ENCODE measurements around the gene KIAA1549.

Gene KIAA1549

DNA sequence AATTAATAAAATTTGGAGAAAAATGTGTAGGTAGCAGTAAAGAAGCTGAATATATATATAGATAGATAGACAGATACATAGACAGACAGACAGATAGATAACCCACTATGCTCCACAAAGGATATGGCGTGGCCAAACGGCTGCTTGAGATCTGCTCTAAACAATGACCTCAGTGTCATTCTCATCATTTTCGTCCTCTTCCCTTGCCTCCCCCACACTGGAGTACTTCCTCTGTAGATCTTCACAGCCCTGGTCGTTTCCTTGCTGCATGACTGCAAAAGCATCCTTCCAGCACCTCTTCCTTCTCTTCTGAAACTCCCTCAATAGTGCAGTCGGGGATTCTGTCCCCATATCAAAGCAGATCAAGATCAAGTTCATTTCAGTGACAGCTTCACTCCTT, 147.6 kb downstream of the KIAA1549 start:
- no peak overlapping the region for H3K27ac ChIP-seq
- H4K20me1 ChIP-seq = no peaks in the 10 kb centered on the region
- peak overlapping the region; percentile 19 for H3K4me2 ChIP-seq
- no peak overlapping the region for H3K4me3 ChIP-seq
- no peak for TF ChIP-seq Cebpa-rat (IDR thresholded peaks at IDR 0.05)
- H3K27me3 ChIP-seq = no peaks in the 10 kb centered on the region
- peaks cover 14% of the 10 kb centered on the region for H3K4me1 ChIP-seq
- no peaks in the 10 kb centered on the region for H3K9me3 ChIP-seq
- H3K9ac ChIP-seq = no peak overlapping the region
- H3K36me3 ChIP-seq = peaks cover 42% of the 10 kb centered on the region

DNA sequence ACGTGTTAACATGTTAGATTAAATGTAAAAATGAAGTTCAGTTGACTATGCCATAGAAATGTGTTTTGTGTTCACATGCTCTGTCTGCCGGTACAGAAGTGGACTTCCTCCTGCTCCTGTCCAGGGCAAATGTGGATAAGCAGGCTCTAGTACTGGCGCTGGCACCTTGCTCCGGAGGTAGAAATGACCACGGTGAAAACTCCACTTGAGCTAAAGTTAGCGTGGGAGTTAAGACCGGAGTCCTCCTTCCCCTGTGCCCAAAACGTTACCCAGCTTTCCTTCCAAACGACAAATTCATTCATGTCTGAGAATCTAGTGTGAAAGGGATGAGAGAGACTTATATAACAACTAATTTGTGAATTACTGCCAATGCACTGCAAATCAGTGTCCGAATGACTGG, 148.2 kb downstream of the KIAA1549 start:
- peaks cover 36% of the 10 kb centered on the region for H3K36me3 ChIP-seq
- no peak overlapping the region for H3K27ac ChIP-seq
- no peaks in the 10 kb centered on the region for H3K9me3 ChIP-seq
- no peak overlapping the region for H3K9ac ChIP-seq
- H3K4me3 ChIP-seq = no peak overlapping the region
- H3K4me1 ChIP-seq = peaks cover 14% of the 10 kb centered on the region
- H3K4me2 ChIP-seq = no peak overlapping the region
- H3K27me3 ChIP-seq = no peaks in the 10 kb centered on the region
- TF ChIP-seq Cebpa-rat (IDR thresholded peaks at IDR 0.05) = no peak
- H4K20me1 ChIP-seq = no peaks in the 10 kb centered on the region

DNA sequence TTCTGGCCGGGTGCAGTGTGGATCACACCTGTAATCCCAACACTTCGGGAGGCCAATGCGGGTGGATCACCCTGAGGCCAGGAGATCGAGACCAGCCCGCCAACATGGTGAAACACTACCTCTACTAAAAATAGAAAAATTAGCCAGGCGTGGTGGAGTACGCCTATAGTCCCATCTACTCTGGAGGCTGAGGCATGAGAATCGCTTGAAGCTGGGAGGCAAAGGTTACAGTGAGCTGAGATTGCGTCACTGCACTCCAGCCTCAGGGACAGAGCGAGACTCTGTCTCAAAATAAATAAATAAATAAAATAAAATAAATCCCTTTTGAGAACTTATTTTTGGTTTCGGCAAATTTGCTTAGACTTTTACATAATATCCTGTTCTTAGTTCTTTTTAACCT, 151.9 kb downstream of the KIAA1549 start:
- Histone ChIP-seq H3K4me3 (no peak overlapping the region), H3K9ac (no peak overlapping the region), H3K4me2 (no peak overlapping the region), H3K4me1 (peaks cover 13% of the 10 kb centered on the region), H4K20me1 (no peaks in the 10 kb centered on the region), H3K27ac (no peak overlapping the region), H3K36me3 (0 out of 2 replicates have a peak, but pooled peaks cover under 1% of the 10 kb centered on the region), H3K27me3 (no peaks in the 10 kb centered on the region), H3K9me3 (peaks cover 17% of the 10 kb centered on the region)
- no peak for TF ChIP-seq Cebpa-rat (IDR thresholded peaks at IDR 0.05)

DNA sequence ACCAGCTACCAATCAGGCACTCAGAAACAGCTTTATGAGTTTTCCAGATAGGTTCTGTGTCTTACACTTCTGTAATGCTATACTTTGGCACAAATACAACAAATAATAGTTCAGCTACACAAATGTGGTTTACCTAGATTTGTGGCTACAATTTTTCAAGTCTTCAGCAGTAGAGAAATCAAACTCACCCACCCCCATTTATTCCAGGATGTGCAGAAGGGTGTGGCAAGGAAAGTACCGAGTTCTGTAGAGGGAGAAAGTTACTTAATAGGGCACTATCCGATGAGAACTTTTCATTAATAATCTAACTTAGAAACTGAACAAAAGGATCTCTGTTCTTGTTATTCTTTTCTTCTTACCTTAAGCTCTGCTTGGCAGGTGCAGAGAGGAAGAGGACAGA, 152.9 kb downstream of the KIAA1549 start:
- Histone ChIP-seq H3K36me3 (no peaks in the 10 kb centered on the region), H3K27ac (no peak overlapping the region), H3K9me3 (peaks cover 17% of the 10 kb centered on the region), H3K27me3 (no peaks in the 10 kb centered on the region), H3K4me3 (no peak overlapping the region), H3K4me2 (no peak overlapping the region), H4K20me1 (no peaks in the 10 kb centered on the region), H3K9ac (no peak overlapping the region), H3K4me1 (peaks cover 2% of the 10 kb centered on the region; the same call in 1 of the 2 replicates)
- no peak for TF ChIP-seq Cebpa-rat (IDR thresholded peaks at IDR 0.05)

DNA sequence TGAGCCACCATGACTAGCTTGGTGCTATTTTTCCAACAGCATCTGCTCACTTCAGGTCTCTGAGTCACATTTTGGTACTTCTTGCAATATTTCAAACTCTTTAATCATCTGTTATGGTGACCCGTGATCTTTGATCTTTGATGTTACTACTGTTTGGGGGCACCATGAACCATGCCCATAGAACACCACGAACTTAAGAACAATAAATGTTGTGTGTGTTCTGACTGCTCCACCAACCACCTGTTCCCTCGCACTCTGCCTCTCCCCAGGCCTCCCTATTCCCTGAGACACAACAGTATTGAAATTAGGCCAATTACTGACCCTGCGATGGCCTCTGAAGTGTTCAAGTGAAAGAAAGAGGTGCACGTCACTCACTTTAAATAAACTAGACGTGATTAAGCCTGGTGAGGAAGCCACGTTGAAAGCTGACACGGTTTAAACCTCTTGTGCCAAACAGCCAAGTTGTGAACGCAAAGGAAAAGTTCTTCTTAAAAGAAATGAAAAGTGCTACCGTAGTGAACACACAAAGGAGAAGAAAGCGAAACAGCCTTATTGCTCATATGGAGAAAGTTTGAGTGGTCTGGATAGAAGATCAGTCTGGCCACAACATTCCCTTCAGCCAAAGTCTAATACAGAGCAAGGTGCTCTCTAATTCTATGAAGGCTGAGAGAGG, 156.0 kb downstream of the KIAA1549 start:
- Histone ChIP-seq H3K4me1 (no peaks in the 10 kb centered on the region), H3K36me3 (no peaks in the 10 kb centered on the region), H4K20me1 (no peaks in the 10 kb centered on the region), H3K4me2 (no peak overlapping the region), H3K27ac (no peak overlapping the region), H3K9me3 (peaks cover 17% of the 10 kb centered on the region), H3K4me3 (no peak overlapping the region), H3K9ac (no peak overlapping the region), H3K27me3 (no peaks in the 10 kb centered on the region)
- no peak for TF ChIP-seq Cebpa-rat (IDR thresholded peaks at IDR 0.05)

DNA sequence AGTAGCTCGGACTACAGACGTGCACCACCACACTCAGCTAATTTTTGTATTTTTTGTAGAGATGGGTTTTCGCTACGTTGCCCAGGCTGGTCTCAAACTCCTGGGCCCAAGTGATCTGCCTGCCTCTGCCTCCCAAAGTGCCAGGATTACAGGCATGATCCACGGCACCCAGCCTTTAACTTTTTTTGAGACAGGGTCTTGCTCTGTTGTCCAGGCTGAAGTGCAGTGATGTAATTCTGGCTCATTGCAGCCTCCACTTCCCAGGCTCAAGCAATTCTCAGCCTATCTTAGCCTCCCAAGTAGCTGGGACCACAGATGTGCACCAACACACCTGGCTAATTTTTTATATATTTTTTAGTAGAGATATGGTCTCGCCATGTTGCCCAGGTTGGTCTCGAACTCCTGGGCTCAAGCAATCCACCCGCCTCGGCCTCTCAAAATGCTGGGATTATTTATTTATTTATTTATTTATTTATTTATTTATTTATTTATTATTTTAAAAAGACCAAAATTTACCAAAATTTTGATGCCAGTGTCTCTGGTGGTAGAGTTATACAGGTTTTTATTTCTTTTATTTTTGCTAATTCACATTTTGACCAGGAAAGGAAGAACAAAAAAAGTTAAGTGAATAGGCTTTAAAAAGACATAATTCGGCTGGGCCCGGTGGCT, 158.2 kb downstream of the KIAA1549 start:
- no peak overlapping the region for H3K4me3 ChIP-seq
- H3K4me2 ChIP-seq = no peak overlapping the region
- H3K36me3 ChIP-seq = no peaks in the 10 kb centered on the region
- no peaks in the 10 kb centered on the region for H3K4me1 ChIP-seq
- H4K20me1 ChIP-seq = no peaks in the 10 kb centered on the region
- H3K9ac ChIP-seq = no peak overlapping the region
- H3K27me3 ChIP-seq = no peaks in the 10 kb centered on the region
- no peak for TF ChIP-seq Cebpa-rat (IDR thresholded peaks at IDR 0.05)
- H3K27ac ChIP-seq = no peak overlapping the region
- H3K9me3 ChIP-seq = peaks cover 17% of the 10 kb centered on the region

DNA sequence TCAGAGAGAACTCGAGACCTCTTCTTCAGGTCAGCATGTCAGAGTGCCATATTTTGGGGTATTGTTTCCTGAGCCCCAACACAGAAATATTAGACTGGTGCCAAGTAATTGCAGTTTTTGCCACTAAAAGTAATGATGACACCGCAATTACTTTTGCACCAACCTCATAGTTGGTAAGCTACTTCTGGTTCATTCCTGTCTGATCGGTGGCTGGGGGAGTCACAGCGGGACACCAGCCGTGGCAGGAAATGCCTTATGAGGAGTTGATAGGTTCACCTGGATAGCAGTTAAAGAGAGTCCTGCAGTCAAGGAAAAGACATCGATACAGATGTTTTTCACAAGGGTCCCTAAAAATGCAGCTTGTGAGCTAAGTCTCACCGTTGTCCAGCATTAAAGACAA, 159.3 kb downstream of the KIAA1549 start:
- no peaks in the 10 kb centered on the region for H3K4me1 ChIP-seq
- no peak overlapping the region for H3K4me2 ChIP-seq
- H3K9me3 ChIP-seq = peaks cover 14% of the 10 kb centered on the region
- H3K4me3 ChIP-seq = no peak overlapping the region
- H4K20me1 ChIP-seq = no peaks in the 10 kb centered on the region
- H3K9ac ChIP-seq = no peak overlapping the region
- TF ChIP-seq Cebpa-rat (IDR thresholded peaks at IDR 0.05) = no peak
- H3K27ac ChIP-seq = no peak overlapping the region
- no peaks in the 10 kb centered on the region for H3K36me3 ChIP-seq
- no peaks in the 10 kb centered on the region for H3K27me3 ChIP-seq

DNA sequence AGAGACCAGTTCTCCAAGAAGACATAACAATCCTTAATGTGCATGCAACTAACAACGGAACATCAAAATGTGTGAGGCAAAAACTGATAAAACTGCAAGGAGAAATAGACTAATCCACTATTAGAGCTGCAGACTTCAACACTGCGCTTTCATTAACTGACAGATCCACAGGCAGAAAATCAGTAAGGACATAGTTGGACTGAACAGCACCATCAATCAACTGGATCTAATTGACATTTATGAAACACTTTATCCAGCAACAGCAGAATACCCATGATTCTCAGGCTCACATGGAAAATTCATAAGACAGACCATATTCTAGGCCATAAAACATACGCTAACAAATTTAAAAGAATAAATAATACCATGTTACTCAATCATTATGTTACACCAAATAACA, 161.6 kb downstream of the KIAA1549 start:
- Histone ChIP-seq H3K36me3 (no peaks in the 10 kb centered on the region), H3K4me3 (no peak overlapping the region), H4K20me1 (no peaks in the 10 kb centered on the region), H3K9me3 (no peaks in the 10 kb centered on the region), H3K4me1 (no peaks in the 10 kb centered on the region), H3K27me3 (no peaks in the 10 kb centered on the region), H3K9ac (no peak overlapping the region), H3K27ac (no peak overlapping the region), H3K4me2 (no peak overlapping the region)
- no peak for TF ChIP-seq Cebpa-rat (IDR thresholded peaks at IDR 0.05)

DNA sequence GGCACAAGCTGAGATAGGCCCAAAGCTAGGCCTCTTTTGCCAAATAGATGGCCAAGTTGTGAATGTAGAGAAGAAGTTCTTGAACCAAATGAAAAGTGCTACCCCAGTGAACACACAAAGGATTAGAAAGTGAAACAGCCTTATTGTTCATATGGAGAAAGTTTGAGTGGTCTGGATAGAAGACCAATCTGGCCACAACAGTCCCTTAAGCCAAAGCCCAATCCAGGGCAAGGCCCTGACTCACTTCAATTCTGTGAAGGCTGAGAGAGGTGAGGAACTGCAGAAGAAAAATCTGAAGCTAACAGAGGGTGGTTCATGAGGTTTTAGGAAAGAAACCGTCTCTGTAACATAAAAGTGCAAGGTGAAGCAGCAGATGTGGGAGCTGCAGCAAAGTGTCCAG, 164.5 kb downstream of the KIAA1549 start:
- Histone ChIP-seq H3K36me3 (no peaks in the 10 kb centered on the region), H3K4me1 (no peaks in the 10 kb centered on the region), H4K20me1 (no peaks in the 10 kb centered on the region), H3K4me3 (no peak overlapping the region), H3K4me2 (no peak overlapping the region), H3K9ac (no peak overlapping the region), H3K27me3 (no peaks in the 10 kb centered on the region), H3K9me3 (no peaks in the 10 kb centered on the region), H3K27ac (no peak overlapping the region)
- TF ChIP-seq Cebpa-rat (IDR thresholded peaks at IDR 0.05) = no peak

DNA sequence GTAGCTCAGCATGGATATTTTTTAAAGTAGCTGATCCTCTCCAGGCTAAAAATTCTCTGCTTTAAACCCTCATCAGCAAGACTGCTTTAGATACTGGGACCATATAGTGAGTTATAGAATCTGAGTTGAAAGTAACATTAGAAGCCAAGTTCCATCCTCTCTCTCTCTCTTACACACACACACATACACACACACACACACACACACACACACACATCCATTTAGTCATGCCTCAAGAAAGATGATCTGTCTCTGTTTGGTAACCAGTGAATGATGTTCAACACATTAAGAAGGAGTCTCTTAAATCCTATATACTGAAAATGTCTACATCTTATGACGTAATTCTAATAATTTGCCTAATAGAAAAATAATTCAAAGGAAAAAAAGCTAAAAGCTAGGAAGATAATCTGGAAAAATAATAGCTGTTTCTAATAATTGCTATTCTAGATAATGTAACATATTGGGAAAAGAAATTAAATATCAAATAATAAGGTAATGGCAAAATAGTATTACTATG, 166.3 kb downstream of the KIAA1549 start:
- H3K27me3 ChIP-seq = no peaks in the 10 kb centered on the region
- H3K36me3 ChIP-seq = no peaks in the 10 kb centered on the region
- H3K4me1 ChIP-seq = no peaks in the 10 kb centered on the region
- no peaks in the 10 kb centered on the region for H4K20me1 ChIP-seq
- no peak overlapping the region for H3K9ac ChIP-seq
- H3K4me3 ChIP-seq = no peak overlapping the region
- H3K9me3 ChIP-seq = no peaks in the 10 kb centered on the region
- no peak for TF ChIP-seq Cebpa-rat (IDR thresholded peaks at IDR 0.05)
- H3K27ac ChIP-seq = no peak overlapping the region
- no peak overlapping the region for H3K4me2 ChIP-seq
